RPMI7951 (cell line): ENCODE results near the gene LYL1. TPM values are rescaled to one million over a fixed set of nuclear protein-coding genes. Genes with fewer than 3 reads are reported as not detected.

Experiments used
- DNase-seq: peaks from one replicate; pipeline ENCODE4 v3.0.0-alpha.2; 2012; ENCODE audit warnings: low read depth
- total RNA-seq: library from RNA; depleted of rRNA; stranded (reverse); fragments of >200 nt; shearing (Covaris generic); gene quantifications from 2 replicates; pipeline ENCODE4 v1.2.3, GENCODE V29; 2014

Gene LYL1
- total RNA-seq, 1 experiment from 2014 or later = 4.1 TPM

DNA sequence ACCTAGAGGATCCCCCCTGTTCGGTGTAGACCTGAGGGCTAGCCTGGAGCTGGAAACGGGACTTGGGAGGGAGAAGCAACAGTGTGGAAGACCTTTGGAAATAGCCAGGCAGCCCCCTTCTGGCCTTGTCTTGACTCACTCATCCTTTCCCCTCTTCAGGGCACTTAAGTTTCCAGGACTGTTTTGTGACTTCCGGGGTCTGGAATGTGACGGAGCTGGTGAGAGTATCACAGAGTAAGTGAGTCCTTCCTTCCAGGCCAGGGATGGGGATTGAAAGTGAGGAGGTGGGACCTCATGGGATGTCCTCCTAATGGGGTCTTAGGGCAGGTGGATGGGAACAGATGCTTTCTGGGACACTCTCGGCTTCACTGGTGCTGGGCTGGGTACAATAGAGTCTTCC is 29.4 kb downstream of the LYL1 start:
- no peak for DNase-seq

DNA sequence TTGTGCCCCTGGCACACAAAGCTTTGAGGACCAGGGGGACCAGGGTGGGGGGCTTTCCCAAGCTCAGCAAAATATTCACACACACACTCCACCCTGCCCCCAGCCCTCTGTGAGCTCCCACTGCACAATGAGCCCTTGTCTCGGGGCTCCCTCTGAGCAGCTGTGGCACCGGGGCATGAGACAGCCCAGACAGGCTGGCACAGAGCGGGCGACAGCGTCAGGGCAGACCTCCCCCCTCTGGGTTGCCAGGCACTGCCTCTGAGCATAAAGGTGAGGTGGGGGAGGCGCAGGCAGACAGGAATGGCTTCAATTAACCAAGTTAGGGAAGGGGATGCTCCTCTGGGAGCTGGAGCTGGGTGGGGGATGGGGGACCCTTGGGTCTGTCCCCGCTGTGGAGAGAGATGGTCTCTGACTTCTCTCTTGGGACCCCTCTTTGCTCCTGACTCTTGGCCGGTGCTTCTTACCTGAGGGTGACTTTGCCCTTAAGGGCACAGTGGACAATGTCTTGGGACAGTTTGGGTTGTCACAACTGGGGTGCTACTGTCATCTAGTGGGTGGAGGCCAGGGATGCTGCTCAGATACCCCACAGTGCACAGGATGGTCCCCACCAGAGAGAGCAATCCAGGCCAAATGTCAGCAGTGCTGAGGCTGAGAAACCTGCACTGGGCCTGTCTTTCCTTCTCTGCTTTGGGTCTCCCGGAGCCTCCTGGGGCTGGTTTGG is 30.3 kb downstream of the LYL1 start:
- DNase-seq = no peak

DNA sequence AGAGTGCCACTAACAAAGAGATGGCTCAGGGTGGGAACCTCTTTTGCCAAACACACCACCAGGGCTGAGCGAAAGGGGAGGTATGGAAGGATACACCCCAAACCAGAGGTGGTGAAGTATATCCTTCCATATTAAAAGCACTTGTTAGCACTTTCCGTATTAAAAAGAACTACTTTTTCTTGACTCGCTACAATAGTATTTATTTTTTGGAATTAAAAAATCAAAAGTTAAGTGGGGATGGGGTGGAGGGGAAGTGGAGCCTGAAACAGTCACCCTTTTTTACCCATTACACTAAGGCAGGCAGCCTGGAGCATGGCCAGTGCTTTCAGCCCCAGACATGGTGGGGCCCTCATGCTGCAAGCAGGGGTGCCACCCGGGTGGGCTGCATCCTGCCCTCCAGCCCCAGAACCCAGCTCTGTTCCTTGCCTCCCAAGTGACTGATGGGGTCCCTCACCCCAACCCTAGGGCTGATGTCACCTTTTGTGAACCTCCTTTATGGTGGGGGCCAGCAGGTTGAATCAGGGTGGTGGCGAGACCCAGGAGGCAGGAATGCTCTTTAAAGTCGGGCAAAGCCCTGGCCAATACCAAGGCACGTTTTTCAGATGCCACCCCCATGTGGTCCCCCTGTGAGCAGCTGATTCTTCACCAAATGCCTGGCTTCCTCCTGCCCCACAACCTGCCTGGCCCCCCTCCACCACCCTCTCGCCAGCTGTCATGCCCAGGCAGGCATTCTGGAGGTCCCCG is 31.0 kb downstream of the LYL1 start:
- DNase-seq = no peak

DNA sequence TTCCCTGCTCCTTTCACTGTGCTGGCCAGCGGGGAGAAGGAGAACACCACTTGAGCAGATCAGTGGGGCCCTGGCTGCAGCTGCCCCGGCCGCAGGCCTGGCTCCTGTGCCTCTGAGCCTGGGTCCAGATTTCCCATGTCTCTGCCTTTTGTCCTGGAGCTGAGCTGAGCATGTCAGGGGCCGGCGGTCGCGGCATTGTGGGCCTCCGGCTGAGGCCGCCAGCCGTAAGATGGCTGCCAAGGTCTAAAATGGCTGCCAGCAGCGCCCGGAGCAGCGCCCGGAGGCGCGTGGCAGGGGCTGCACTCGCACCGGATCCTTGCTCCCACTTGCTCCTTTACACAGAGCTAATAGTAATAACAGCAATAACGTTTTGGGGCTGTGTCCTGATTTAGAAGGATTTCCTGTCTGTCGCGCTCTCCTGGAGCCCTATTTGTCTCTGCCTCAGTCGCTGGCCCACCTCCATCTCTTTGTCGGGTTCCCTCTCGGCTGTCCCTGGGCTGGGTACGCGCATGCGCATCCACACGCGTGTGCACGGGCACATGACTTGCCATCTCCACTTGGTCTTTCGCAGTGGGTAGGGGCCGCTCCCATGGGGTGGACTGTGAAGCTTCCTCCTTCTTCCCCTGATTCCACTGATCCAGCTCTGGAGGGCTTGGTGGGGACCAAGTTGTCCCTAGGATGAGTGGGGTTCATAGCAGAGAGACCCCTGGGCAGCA is 32.1 kb downstream of the LYL1 start:
- no peak for DNase-seq

DNA sequence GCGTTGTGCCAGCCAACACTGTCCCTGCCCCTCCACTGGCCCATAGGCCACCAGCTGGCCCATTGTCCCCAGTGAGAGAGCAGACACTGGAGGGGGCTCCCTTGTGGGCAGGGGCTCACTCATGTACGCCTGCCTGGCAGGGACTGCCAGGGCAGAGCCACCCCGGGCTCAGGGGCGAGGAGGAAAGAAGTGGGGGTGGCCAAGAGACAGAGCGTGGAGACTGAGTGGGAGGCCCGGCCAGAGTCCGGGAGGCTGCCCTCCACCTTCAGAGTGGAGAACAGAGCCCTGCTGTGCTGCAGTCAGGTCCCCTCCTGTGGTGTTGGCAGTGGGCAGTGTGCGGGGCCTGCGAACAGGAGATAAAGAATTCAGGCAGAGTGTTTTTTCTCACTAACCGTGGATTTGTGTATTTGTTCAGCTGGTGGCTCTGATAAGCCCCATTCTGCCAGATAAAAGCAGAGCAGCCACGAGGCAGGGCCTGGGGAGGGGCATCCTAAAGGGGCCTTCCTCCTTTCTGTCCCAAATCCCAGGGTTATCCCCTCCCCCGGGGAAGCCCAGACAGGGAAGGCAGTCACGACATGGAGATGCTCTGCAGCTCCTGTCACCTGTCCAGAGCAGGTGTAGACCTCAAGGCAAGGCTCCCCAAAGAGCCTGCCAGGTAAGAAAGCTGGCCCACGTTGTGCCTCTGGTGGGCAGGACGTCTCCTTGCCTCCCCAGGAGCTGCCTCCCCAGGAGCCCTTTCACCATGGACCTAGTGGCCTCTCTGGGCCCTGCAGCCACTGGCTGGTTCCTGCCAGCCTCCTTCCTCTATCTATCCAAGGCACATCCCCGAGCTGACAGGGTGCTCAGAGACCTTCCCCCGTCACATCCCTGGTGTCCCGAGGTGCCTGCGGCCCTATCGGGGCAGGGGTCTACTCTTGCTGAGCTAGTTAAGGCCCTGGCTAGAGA is 33.0 kb downstream of the LYL1 start:
- DNase-seq = no peak

DNA sequence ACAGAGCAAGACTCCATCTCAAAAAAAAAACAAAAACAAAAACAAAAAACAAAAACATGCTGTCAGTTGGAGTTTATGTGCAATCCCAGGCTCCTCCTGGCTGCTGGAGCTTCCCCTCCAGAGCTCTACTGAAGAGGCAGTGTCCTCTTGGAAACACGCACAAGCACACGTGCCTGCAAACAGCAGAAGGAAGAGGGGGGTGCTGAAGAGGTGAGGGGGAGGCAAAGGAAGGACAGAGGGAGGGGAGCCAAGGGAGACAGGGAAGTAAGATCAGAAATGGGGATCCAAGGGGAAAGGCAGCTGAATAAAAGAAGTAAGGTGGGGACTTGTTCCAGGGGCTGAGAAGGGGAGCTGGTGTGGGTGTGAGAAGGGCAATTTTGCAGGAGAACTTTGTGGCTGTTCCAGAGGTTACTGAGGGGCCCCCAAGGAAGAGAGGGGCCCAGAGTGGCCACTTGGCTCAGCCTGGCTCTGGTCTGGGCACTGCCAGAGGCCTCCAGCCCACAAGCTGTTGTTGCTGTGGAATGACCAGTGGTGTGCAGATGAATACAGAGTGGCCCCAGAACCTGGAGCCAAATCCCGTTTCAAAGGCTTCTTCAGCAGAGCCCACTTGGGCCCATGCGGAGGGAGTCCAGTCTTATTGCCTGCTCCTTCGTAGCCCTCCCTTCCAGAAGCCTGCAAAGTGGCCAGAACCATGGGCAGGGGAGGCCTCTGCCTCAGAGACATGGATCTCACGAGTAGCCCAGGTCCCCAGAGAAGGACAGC is 34.4 kb downstream of the LYL1 start:
- no peak for DNase-seq

DNA sequence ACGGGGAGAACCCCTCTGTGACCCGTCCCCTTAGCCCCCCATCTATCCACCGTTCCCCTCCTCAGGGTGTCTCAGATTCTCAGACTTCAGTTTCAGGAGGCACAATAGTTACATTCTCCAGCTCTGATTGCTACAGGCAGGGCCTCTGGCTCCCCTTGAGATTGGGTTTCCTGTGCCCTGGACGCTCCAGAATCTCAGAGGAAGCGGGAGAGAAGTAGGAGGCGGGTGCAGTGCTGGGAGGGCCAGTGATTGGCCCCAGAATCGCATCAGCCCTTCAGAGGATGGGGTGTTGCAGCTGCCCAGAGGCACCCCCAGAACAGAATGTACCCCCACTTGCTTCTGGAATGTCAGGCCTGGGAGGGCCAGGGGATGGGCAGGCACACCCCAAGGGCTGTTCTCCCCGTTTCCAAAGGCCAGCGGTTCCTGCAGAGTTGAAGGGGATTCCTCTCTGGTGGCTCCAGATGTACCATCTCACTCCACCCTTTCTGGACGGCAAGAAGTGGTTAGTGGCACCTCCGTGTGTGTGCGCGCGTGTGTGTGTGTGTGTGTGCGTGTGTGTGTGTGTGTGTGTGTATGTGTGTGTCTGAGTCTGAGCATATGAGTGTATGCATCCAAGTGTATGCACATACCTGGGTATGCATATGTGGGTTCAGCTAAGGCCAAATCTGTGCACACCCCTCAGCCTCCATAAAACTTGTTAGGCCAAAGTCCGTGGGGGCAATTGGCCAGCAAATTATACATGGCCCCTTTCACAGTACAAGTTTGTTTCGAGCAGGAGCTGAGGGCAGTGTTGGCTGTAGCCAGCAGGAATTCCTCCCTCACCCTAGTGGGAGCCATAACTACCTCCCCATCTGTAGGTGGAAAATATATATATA is 35.5 kb downstream of the LYL1 start:
- no peak for DNase-seq

DNA sequence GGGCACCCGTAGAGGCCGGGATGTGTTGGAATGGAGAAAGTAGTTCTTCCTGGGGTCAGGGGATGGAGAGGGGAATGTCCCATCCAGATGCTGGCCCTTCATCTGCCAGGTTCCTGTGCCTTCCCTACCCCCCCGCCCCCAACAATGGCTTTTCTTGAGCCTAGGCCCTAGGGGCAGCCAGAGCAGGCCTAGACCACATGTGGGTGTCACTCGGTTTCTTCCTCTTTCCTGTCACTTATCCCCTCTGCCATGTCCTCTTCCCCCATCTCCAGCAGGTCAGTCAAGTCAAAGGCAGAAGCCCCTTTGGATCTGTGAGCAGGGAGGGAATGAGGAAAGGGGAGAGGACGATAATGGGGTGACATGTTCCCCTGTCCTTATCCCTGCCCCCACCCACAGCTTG is 36.4 kb downstream of the LYL1 start:
- no peak for DNase-seq

DNA sequence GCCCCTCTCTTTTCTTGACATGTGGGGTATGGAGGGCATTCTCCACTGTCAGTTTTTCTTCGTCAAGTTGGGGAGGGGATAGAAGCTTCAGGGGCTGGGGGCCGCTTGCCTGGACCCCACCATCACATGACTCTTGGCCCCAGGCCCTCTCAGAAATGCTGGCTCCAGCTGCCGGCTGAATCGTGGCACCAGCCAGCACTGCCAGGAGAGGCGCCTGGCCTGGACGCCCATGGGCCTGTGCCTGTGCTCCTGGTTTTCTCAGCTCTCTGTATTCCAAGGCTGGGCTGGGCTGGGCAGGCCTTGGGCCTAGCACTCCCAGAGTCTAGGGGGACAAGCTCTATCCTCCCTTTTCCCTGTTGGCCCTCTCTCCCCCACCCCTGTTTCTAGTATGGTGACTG is 38.6 kb downstream of the LYL1 start:
- DNase-seq = no peak

DNA sequence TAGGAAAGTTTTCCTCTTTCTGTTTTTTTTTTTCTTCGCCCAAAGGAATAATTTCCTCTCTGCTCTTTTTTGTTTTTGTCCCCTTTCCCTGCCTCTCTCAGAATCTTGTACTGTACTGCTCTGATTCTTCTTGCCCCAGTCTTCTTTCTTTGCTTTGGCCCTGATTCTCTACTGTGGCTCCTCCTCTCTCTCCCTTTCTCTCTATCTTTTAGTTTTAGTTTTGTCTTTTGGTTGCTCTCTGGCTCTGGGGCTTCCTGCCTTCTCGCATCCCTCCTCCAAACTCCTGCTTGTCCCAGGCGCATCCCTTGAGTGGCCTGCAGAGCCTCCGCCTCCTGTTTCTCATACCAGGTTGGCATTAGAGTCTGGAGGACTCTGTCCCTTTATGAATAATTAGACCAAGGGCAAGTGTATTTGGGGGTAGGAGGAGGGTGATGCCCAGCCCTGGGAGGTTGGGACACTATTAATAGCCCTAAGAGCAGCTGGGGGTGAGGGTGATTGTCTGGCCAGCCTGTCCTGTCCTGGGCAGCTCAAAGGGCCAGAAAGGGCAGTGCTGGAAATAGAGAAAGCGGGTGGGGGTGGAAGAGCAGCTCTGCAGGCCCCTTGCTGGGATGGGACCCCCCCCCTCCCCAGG is 39.1 kb downstream of the LYL1 start:
- DNase-seq = no peak

DNA sequence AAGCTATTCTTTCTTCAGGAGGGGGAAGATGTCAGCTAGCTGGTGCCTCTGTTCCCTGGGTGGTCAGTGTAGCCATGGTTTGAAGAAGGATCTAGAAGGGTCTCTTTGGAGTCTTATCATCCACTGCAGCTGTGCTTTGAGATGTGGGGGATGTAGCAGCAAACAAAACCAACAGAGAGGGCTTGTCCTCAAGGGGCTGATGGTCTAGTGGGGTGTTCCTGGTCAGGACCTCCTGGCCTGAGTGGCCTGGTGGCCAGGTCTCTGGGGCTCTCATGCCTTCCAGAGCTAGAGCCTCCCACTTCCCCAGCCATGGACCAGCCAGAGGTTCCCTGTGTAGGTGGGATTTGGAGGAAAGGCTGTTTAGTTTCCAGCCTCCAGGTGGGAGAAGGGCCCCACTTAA is 40.3 kb downstream of the LYL1 start:
- no peak for DNase-seq

DNA sequence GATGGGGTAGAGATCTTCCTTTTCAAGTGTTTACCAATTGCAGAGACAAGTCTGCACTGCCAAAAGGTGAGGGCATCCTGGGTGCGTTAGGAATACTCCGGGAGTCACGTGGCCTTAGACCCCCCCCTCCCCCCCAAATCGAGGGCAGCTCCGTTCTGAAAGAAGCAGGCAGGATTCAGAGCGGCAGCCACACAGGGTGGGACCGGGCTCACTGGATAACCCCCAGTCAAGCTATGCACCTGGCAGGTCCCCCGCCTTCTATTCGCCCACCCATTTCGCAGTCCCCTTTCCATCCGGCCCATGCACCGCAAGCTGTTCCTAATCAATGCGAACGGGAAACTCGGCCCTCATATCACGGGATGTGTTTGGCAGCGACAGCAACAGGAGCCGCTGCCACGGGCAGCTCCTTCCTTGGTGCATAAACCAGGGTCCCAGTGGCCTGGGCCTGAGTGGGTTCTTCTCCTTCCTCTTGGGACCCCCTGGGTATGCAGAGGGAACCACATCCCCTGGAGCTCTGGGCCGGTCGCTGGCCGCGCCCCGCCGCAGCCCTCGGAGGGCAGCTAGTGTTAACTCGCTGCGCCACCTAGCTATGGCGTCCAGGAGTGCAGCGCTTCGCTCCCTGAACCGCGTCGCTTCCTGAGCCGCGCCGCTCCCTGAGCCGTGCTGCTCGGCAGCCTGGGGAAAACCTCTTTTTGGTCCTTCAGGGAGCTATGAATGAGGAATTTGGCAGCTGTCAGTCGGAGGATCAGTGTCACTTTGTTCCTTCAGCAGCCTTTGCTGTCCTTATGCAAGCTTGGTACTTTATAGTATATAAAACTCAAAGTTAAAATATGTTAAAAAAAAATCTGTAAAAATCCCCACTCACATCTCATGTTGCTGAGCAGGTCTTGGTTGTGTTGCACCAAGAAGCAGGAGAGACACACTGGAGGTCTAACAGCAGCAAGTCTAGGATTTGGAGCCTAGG is 41.4 kb downstream of the LYL1 start:
- DNase-seq = peak; percentile 74

DNA sequence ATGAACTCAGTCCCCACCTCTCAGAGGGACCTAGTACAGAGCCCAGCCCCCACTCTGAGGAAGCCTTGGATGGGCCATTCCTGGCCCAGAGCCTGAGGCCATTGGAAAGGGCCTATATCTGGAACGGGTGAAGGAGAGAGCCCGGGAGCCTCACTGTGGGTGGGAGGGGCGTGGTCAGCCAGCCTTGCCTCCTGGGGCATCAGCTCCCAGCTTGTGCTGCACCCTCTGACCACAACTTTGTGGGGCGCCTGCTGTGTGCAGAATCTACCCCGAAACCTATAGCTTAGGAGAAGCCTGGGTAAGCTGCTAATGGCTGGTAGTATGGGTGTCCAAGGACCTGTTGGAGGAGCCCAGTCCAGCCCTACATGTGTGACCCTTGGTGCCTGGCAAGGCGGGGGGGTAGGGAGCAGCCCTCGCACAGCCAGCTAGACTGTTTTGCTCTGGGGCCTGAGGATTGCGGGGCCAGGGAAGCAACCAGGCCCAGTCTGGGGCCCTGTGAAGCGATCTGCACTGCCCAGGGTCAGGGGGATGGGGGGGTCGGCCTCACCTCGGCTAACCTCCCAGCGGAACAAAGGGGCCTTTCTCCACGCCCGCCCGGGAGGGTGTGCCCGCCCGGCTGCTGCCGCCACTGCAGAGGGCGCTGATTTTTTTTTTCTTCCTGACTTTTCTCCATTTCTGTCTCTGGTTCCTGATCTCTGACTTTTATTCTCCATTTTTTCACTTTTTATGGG is 42.3 kb downstream of the LYL1 start:
- DNase-seq = peak; percentile 83

DNA sequence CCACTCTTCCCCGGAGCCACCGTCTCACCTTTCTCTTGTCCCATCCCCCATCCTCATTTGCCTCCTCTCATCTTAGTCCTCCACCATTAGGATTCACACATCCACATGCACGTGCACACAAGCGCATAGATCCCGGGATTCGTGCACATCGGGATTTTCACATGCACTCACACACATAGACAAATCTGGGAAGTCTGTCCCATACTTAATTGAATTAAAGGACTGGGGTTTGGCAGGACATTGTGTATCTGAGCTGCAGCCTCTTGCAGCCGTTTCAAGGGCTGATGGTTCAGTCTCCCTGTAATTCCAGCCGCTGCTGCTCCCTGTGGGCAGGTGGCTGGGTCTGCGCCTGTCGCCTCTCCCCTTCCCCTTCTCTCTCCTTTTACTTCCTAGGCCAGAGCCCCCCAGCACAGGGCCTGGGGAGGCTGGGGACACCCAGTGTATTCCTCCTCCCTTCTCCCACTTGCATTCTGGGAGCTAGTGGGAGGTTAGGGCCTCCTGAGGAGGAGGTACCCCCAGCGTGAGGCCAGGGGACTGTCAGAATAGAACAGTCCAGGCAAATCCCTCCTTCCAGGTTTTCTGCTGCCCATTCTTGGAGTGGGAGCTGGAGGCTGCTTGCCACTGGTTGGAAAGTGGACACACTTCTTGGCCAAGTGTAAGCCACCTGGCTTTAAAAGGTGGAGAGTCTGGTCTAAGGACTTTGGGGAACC is 43.6 kb downstream of the LYL1 start:
- no peak for DNase-seq

DNA sequence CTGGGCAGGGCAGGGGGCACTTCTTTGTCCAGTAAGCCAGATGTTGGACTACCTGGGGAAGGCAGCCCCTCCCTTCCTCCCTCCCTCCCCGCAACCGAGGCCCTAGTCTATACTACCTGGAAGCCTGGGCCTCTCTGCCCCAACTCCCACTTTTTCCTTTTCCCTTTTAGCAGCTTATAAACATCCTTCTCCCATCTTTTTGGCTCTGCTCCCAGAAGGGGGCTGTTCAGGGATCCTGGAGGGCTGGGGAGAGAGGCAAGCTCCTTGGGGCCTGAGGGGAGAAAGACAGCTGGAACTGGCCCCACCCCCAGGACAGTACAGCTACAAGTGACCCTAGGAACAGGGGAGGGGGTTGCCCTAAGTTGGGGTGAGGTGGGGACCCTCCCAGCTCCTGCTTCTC is 44.9 kb downstream of the LYL1 start:
- peak; percentile 36 for DNase-seq

DNA sequence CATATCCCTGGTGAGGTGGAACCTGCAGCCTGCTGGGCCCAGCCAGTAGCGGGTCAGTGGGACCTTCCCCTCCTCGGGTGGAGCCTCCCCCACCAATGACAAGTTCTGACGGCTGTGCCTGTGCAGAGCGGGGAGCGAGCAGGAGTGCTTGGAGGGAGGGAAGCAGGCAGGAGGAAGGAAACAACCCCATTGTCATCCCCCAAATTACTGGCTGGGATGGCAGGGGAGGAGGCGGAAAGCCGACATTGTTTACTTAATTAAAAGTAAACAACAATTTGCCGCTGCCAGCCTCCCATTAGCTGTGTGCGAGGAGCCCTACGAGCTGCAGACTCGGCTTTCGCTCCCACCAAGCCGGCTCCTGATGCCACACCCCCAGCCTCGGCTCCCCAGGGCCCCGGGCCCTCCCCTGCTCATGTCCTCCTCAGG is 45.5 kb downstream of the LYL1 start:
- no peak for DNase-seq
